HepG2 (cell line): ENCODE data around the gene MRPL3. TPM values are rescaled to one million over a fixed set of nuclear protein-coding genes. Genes with fewer than 3 reads are reported as not detected.
A peak's percentile ranks its signal among the peaks of the same experiment; 100 is the strongest.

ENCODE experiments used
- BRD4 ChIP-seq: sonication (generic); formaldehyde crosslinking; IDR thresholded peaks from 2 replicates; pipeline ENCODE4 v1.4.0; 2020; ENCODE audit warnings: missing genetic modification reagents
- CCAR2 ChIP-seq: fragments of 200-400 bp; formaldehyde crosslinking; optimal IDR thresholded peaks from 2 replicates; pipeline ENCODE3; 2018; ENCODE audit warnings: low read depth, mild to moderate bottlenecking, low read length, moderate library complexity
- DNMT3B ChIP-seq: conservative IDR thresholded peaks from 2 replicates; pipeline ENCODE4 v1.6.1; 2016; ENCODE audit warnings: missing biosample characterization, control low read depth
- FLYWCH1 ChIP-seq: sonication (generic); formaldehyde crosslinking; IDR thresholded peaks from 2 replicates; pipeline ENCODE4 v1.8.1; 2023; ENCODE audit warnings: mild to moderate bottlenecking, missing genetic modification reagents
- GABPB1 ChIP-seq: IDR thresholded peaks from 2 replicates; pipeline ENCODE4 v1.6.1; 2016; ENCODE audit warnings: mild to moderate bottlenecking, missing genetic modification reagents, moderate library complexity, missing compliant biosample characterization
- GTF2F1 ChIP-seq: fragments of 150-350 bp; IDR thresholded peaks from 2 replicates; pipeline ENCODE4 v1.6.1; 2014; ENCODE audit warnings: low read length
- KLF15 ChIP-seq: sonication (generic); formaldehyde crosslinking; IDR thresholded peaks from 2 replicates; pipeline ENCODE4 v1.8.1; 2023; ENCODE audit warnings: borderline replicate concordance, mild to moderate bottlenecking, inconsistent platforms, missing genetic modification reagents, mixed read lengths
- MLLT10 ChIP-seq: sonication (generic); formaldehyde crosslinking; IDR thresholded peaks from 2 replicates; pipeline ENCODE4 v1.4.0; 2020; ENCODE audit warnings: missing genetic modification reagents
- PHF21A ChIP-seq: sonication (generic); formaldehyde crosslinking; IDR thresholded peaks from 2 replicates; pipeline ENCODE4 v1.5.0; 2020; ENCODE audit warnings: mild to moderate bottlenecking, missing genetic modification reagents
- SIX1 ChIP-seq: sonication (generic); formaldehyde crosslinking; IDR thresholded peaks from 2 replicates; pipeline ENCODE4 v1.4.0; 2020; ENCODE audit warnings: missing genetic modification reagents, borderline replicate concordance
- STAT5B ChIP-seq: sonication (generic); formaldehyde crosslinking; IDR thresholded peaks from 2 replicates; pipeline ENCODE4 v1.4.0; 2020; ENCODE audit warnings: missing genetic modification reagents
- THAP7 ChIP-seq: sonication (generic); formaldehyde crosslinking; IDR thresholded peaks from 2 replicates; pipeline ENCODE4 v1.8.1; 2023; ENCODE audit warnings: mild to moderate bottlenecking, missing genetic modification reagents
- TP53 ChIP-seq: sonication (generic); formaldehyde crosslinking; conservative IDR thresholded peaks from 2 replicates; pipeline ENCODE4 v1.4.0; 2020; ENCODE audit warnings: missing genetic modification reagents
- TSC22D2 ChIP-seq: sonication (generic); formaldehyde crosslinking; IDR thresholded peaks from 2 replicates; pipeline ENCODE4 v1.5.1; 2020; ENCODE audit warnings: missing genetic modification reagents, mild to moderate bottlenecking, borderline replicate concordance
- ZBTB38 ChIP-seq: sonication (generic); formaldehyde crosslinking; IDR thresholded peaks from 2 replicates; pipeline ENCODE4 v1.5.1; 2020; ENCODE audit warnings: mild to moderate bottlenecking, missing genetic modification reagents
- ZBTB4 ChIP-seq: sonication (generic); formaldehyde crosslinking; IDR thresholded peaks from 2 replicates; pipeline ENCODE4 v1.4.0; 2020; ENCODE audit warnings: missing genetic modification reagents, mild to moderate bottlenecking, borderline replicate concordance
- ZFAT ChIP-seq: sonication (generic); formaldehyde crosslinking; conservative IDR thresholded peaks from 2 replicates; pipeline ENCODE4 v1.8.1; 2023; ENCODE audit warnings: missing genetic modification reagents, inconsistent platforms
- ZFP1 ChIP-seq: IDR thresholded peaks from 2 replicates; pipeline ENCODE4 v1.6.1; 2016
- ZFX ChIP-seq: sonication (generic); formaldehyde crosslinking; IDR thresholded peaks from 2 replicates; pipeline ENCODE4 v1.4.0; 2020; ENCODE audit warnings: mild to moderate bottlenecking, low read depth, missing genetic modification reagents, moderate library complexity
- ZFYVE20 ChIP-seq: sonication (generic); formaldehyde crosslinking; IDR thresholded peaks from 2 replicates; pipeline ENCODE4 v1.8.0; 2023; ENCODE audit warnings: low read depth, mild to moderate bottlenecking, moderate library complexity, missing genetic modification reagents, borderline replicate concordance
- ZMAT3 ChIP-seq: sonication (generic); formaldehyde crosslinking; conservative IDR thresholded peaks from 2 replicates; pipeline ENCODE4 v1.7.0; 2021; ENCODE audit warnings: missing genetic modification reagents
- ZNF350 ChIP-seq: sonication (generic); formaldehyde crosslinking; IDR thresholded peaks from 2 replicates; pipeline ENCODE4 v1.4.0; 2020; ENCODE audit warnings: mild to moderate bottlenecking, low read depth, missing genetic modification reagents, borderline replicate concordance
- ZNF431 ChIP-seq: sonication (generic); formaldehyde crosslinking; IDR thresholded peaks from 2 replicates; pipeline ENCODE4 v1.9.0; 2022; ENCODE audit warnings: missing genetic modification reagents, low read depth, mild to moderate bottlenecking, borderline replicate concordance
- ZNF468 ChIP-seq: sonication (generic); formaldehyde crosslinking; IDR thresholded peaks from 2 replicates; pipeline ENCODE4 v1.8.0; 2022; ENCODE audit warnings: mild to moderate bottlenecking, moderate library complexity, missing genetic modification reagents
- ZNF530 ChIP-seq: sonication (generic); formaldehyde crosslinking; IDR thresholded peaks from 2 replicates; pipeline ENCODE4 v1.5.0; 2020; ENCODE audit warnings: low read depth, mild to moderate bottlenecking, missing genetic modification reagents
- ZNF546 ChIP-seq: sonication (generic); formaldehyde crosslinking; conservative IDR thresholded peaks from 2 replicates; pipeline ENCODE4 v1.8.1; 2023; ENCODE audit warnings: mild to moderate bottlenecking, missing genetic modification reagents
- ZNF564 ChIP-seq: sonication (generic); formaldehyde crosslinking; IDR thresholded peaks from 2 replicates; pipeline ENCODE4 v1.8.1; 2023; ENCODE audit warnings: mild to moderate bottlenecking, missing genetic modification reagents
- polyA plus RNA-seq, 8 experiments: library from polyadenylated mRNA; depleted of rRNA in 3 of 8; stranded (reverse) in 7 of 8; unstranded in 1 of 8; fragments of >200 nt; fragmentation: Illumina TruSeq in 4 of 8; extraction: Trizol in 4 of 8; gene quantifications; 2 replicates each; pipeline versions ENCODE4 v1.2.1 to v1.2.3, GENCODE V29; 2011 to 2016; ENCODE audit warnings: low read depth in 4 of 8, missing spikeins in 1 of 8, mixed read lengths in 1 of 8; ENCODE audit not compliant: insufficient read depth in 1 of 8
- total RNA-seq, 5 experiments: library from RNA; depleted of rRNA; stranded (reverse); fragments of >200 nt; fragmentation: Illumina TruSeq; extraction: Trizol; gene quantifications; 2 replicates each; pipeline ENCODE4 v1.2.3, GENCODE V29; 2016; ENCODE audit warnings: low read depth in 1 of 5

MRPL3 gene
- total and polyA plus RNA-seq, 2 of the 13 experiments (the other 11 are each of a cell fraction or from before 2014, with no cell fraction given) = 114 to 172 TPM

GRCh38 chr3:131502530-131503319 is at the start of gene MRPL3 (continued):
- TF ChIP-seq DNMT3B = peak; percentile 79; the same call in 1 of the 2 replicates
- peak; percentile 95 for TF ChIP-seq ZNF350 (CRISPR knock-in tag)
- peak; percentile 68; the same call in 1 of the 2 replicates for TF ChIP-seq ZNF468
- TF ChIP-seq THAP7 (CRISPR knock-in tag) = peak; percentile 97
- peak; percentile 100 for TF ChIP-seq GABPB1 (CRISPR knock-in tag)
- no peak for TF ChIP-seq SIX1
- TF ChIP-seq TP53 (CRISPR knock-in tag) = peak; percentile 89
- no peak for TF ChIP-seq MLLT10
- TF ChIP-seq BRD4 (CRISPR knock-in tag) = peak; percentile 96; the same call in 1 of the 2 replicates
- TF ChIP-seq ZNF431 (CRISPR knock-in tag) = peak; percentile 78
- no peak for TF ChIP-seq GTF2F1
- peak; percentile 85 for TF ChIP-seq ZNF564 (CRISPR knock-in tag)
- peak; percentile 73; the same call in 1 of the 2 replicates for TF ChIP-seq ZFP1 (CRISPR knock-in tag)
- peak; percentile 98 for TF ChIP-seq ZFX (CRISPR knock-in tag)
- peak; percentile 92; the same call in 1 of the 2 replicates for TF ChIP-seq ZBTB38 (CRISPR knock-in tag)
- peak; percentile 86; the same call in 1 of the 2 replicates for TF ChIP-seq ZFAT (CRISPR knock-in tag)
- peak; percentile 95; the same call in 1 of the 2 replicates for TF ChIP-seq ZFYVE20 (CRISPR knock-in tag)
- peak; percentile 96 for TF ChIP-seq KLF15 (CRISPR knock-in tag)
- 0 out of 2 replicates have a peak, but pooled peaks have one; percentile 83 for TF ChIP-seq STAT5B (CRISPR knock-in tag)
- peak; percentile 61; the same call in 1 of the 2 replicates for TF ChIP-seq PHF21A (CRISPR knock-in tag)
- no peak for TF ChIP-seq ZNF530 (CRISPR knock-in tag)
- TF ChIP-seq TSC22D2 = peak; percentile 96
- peak; percentile 44 for TF ChIP-seq FLYWCH1 (CRISPR knock-in tag)
- peak; percentile 93 for TF ChIP-seq ZNF546 (CRISPR knock-in tag)
- peak; percentile 97 for TF ChIP-seq ZMAT3 (CRISPR knock-in tag)
- TF ChIP-seq CCAR2 = no peak
- peak; percentile 79; the same call in 1 of the 2 replicates for TF ChIP-seq ZBTB4 (CRISPR knock-in tag)
